IPS-15b (cell line): Measurements from ENCODE around the gene PARP9.

Experiments
- H3K27me3 ChIP-seq: one replicate; pipeline ENCODE4 v1.6.1; 2013; ENCODE audit warnings: low read length; ENCODE audit not compliant: control insufficient read depth, insufficient read depth
- H3K36me3 ChIP-seq: one replicate; pipeline ENCODE4 v1.6.1; 2013; ENCODE audit warnings: low read length; ENCODE audit not compliant: control insufficient read depth, insufficient read depth
- H3K4me1 ChIP-seq: one replicate; pipeline ENCODE4 v1.6.1; 2013; ENCODE audit warnings: mild to moderate bottlenecking, low read length; ENCODE audit not compliant: control insufficient read depth, insufficient read depth
- H3K4me3 ChIP-seq: one replicate; pipeline ENCODE4 v1.5.1; 2013; ENCODE audit warnings: low read depth, low read length
- H3K9ac ChIP-seq: one replicate; pipeline ENCODE4 v1.6.1; 2013; ENCODE audit warnings: low read depth, mild to moderate bottlenecking, low read length
- H3K9me3 ChIP-seq: one replicate; pipeline ENCODE4 v1.6.1; 2013; ENCODE audit warnings: mild to moderate bottlenecking, low read length; ENCODE audit not compliant: control insufficient read depth, insufficient read depth

The PARP9 gene

GRCh38 chr3:122546151-122546550 is 17.9 kb downstream of the PARP9 start:
- no peaks in the 10 kb centered on the region for H3K4me1 ChIP-seq
- no peaks in the 10 kb centered on the region for H3K36me3 ChIP-seq
- H3K9me3 ChIP-seq: no peaks in the 10 kb centered on the region

GRCh38 chr3:122538956-122539490 is 25.1 kb downstream of the PARP9 start:
- Histone ChIP-seq H3K9ac (no peak overlapping the region), H3K4me3 (no peak overlapping the region), H3K36me3 (no peaks in the 10 kb centered on the region), H3K27me3 (no peaks in the 10 kb centered on the region), H3K9me3 (no peaks in the 10 kb centered on the region), H3K4me1 (peaks cover 11% of the 10 kb centered on the region)

More at GRCh38 chr3:122546151-122546550, 17.9 kb downstream of the PARP9 start:
- no peaks in the 10 kb centered on the region for H3K27me3 ChIP-seq
- no peak overlapping the region for H3K4me3 ChIP-seq
- no peak overlapping the region for H3K9ac ChIP-seq

GRCh38 chr3:122536632-122537001 is 27.5 kb downstream of the PARP9 start:
- Histone ChIP-seq H3K9me3 (no peaks in the 10 kb centered on the region), H3K36me3 (no peaks in the 10 kb centered on the region), H3K4me3 (no peak overlapping the region), H3K9ac (no peak overlapping the region), H3K27me3 (no peaks in the 10 kb centered on the region), H3K4me1 (peaks cover 11% of the 10 kb centered on the region)

GRCh38 chr3:122535964-122536631 is 28.0 kb downstream of the PARP9 start:
- Histone ChIP-seq H3K36me3 (no peaks in the 10 kb centered on the region), H3K9ac (no peak overlapping the region), H3K4me3 (no peak overlapping the region)

GRCh38 chr3:122533931-122534334 is 30.2 kb downstream of the PARP9 start:
- no peaks in the 10 kb centered on the region for H3K36me3 ChIP-seq
- no peaks in the 10 kb centered on the region for H3K9me3 ChIP-seq
- H3K9ac ChIP-seq: no peak overlapping the region
- peaks cover 11% of the 10 kb centered on the region for H3K4me1 ChIP-seq
- H3K27me3 ChIP-seq: no peaks in the 10 kb centered on the region
- no peak overlapping the region for H3K4me3 ChIP-seq

More at GRCh38 chr3:122535964-122536631, 28.0 kb downstream of the PARP9 start:
- Histone ChIP-seq H3K27me3 (no peaks in the 10 kb centered on the region), H3K4me1 (peaks cover 11% of the 10 kb centered on the region), H3K9me3 (no peaks in the 10 kb centered on the region)

- Histone ChIP-seq H3K27me3 (no peaks in the 10 kb centered on the region), H3K4me1 (peaks cover 11% of the 10 kb centered on the region), H3K9ac (no peak overlapping the region), H3K36me3 (no peaks in the 10 kb centered on the region), H3K9me3 (no peaks in the 10 kb centered on the region), H3K4me3 (no peak overlapping the region)
These were observed 30.6 kb downstream of the PARP9 start for GRCh38 chr3:122533480-122533879.

GRCh38 chr3:122530164-122530563 is 33.9 kb downstream of the PARP9 start:
- no peaks in the 10 kb centered on the region for H3K9me3 ChIP-seq

GRCh38 chr3:122523317-122523716 is 40.8 kb downstream of the PARP9 start:
- Histone ChIP-seq H3K4me1 (no peaks in the 10 kb centered on the region), H3K9ac (no peak overlapping the region), H3K9me3 (no peaks in the 10 kb centered on the region), H3K4me3 (no peak overlapping the region), H3K36me3 (no peaks in the 10 kb centered on the region), H3K27me3 (no peaks in the 10 kb centered on the region)

More at GRCh38 chr3:122530164-122530563, 33.9 kb downstream of the PARP9 start:
- Histone ChIP-seq H3K4me1 (no peaks in the 10 kb centered on the region), H3K4me3 (no peak overlapping the region), H3K36me3 (no peaks in the 10 kb centered on the region), H3K9ac (no peak overlapping the region), H3K27me3 (no peaks in the 10 kb centered on the region)

- Histone ChIP-seq H3K27me3 (no peaks in the 10 kb centered on the region), H3K4me1 (no peaks in the 10 kb centered on the region), H3K9me3 (no peaks in the 10 kb centered on the region), H3K36me3 (no peaks in the 10 kb centered on the region), H3K9ac (no peak overlapping the region), H3K4me3 (no peak overlapping the region)
These were observed 43.2 kb downstream of the PARP9 start for GRCh38 chr3:122520861-122521260.

GRCh38 chr3:122519693-122520092 is 44.4 kb downstream of the PARP9 start:
- Histone ChIP-seq H3K4me1 (no peaks in the 10 kb centered on the region), H3K4me3 (no peak overlapping the region), H3K36me3 (no peaks in the 10 kb centered on the region), H3K9me3 (no peaks in the 10 kb centered on the region), H3K27me3 (no peaks in the 10 kb centered on the region), H3K9ac (no peak overlapping the region)

GRCh38 chr3:122516846-122517360 is 47.2 kb downstream of the PARP9 start:
- Histone ChIP-seq H3K27me3 (no peaks in the 10 kb centered on the region), H3K9ac (no peak overlapping the region), H3K9me3 (no peaks in the 10 kb centered on the region), H3K36me3 (no peaks in the 10 kb centered on the region), H3K4me1 (peaks cover 4% of the 10 kb centered on the region), H3K4me3 (no peak overlapping the region)

GRCh38 chr3:122515870-122516269 is 48.2 kb downstream of the PARP9 start:
- H3K9me3 ChIP-seq: no peaks in the 10 kb centered on the region
- H3K9ac ChIP-seq: no peak overlapping the region
- peaks cover 13% of the 10 kb centered on the region for H3K4me1 ChIP-seq
- H3K4me3 ChIP-seq: no peak overlapping the region
- no peaks in the 10 kb centered on the region for H3K36me3 ChIP-seq
- no peaks in the 10 kb centered on the region for H3K27me3 ChIP-seq
